H9 (cell line): ENCODE measurements around the gene KIF21B. TPM values are rescaled to one million over a fixed set of nuclear protein-coding genes. Genes with fewer than 3 reads are reported as not detected.
"Not testable (repeated sequence)": the region's sequence is repeated elsewhere in the genome, so short reads cannot be mapped to it uniquely, and the experiment has no call there.

ENCODE experiments used
- DNase-seq: peaks from one replicate; pipeline ENCODE4 v3.0.0-alpha.2; 2017
- H2AFZ ChIP-seq: one replicate; pipeline ENCODE4 v1.6.1; 2013; ENCODE audit warnings: mild to moderate bottlenecking, low read length, control low read depth, moderate library complexity
- H2AK5ac ChIP-seq: 2 replicates; pipeline ENCODE4 v1.6.1; 2013; ENCODE audit warnings: low read length, control low read depth, mixed read lengths; ENCODE audit not compliant: insufficient read length
- H2BK120ac ChIP-seq: one replicate; pipeline ENCODE4 v1.6.1; 2013; ENCODE audit warnings: low read depth, mild to moderate bottlenecking, low read length, control low read depth, inconsistent platforms; ENCODE audit not compliant: poor library complexity, severe bottlenecking
- H2BK12ac ChIP-seq: 2 replicates; pipeline ENCODE4 v1.6.1; 2013; ENCODE audit warnings: low read length, control low read depth, mixed read lengths, low read depth; ENCODE audit not compliant: insufficient read length
- H2BK15ac ChIP-seq: 2 replicates; pipeline ENCODE4 v1.6.1; 2013; ENCODE audit warnings: low read depth, low read length, control low read depth
- H2BK20ac ChIP-seq: one replicate; pipeline ENCODE4 v1.6.1; 2013; ENCODE audit warnings: low read depth, mild to moderate bottlenecking, low read length, control low read depth, inconsistent platforms; ENCODE audit not compliant: poor library complexity, severe bottlenecking
- H2BK5ac ChIP-seq: 2 replicates; pipeline ENCODE4 v1.6.1; 2013; ENCODE audit warnings: low read length, control low read depth, mixed read lengths; ENCODE audit not compliant: insufficient read length
- H3K14ac ChIP-seq: 2 replicates; pipeline ENCODE4 v1.6.1; 2013; ENCODE audit warnings: low read length, control low read depth; ENCODE audit not compliant: insufficient read depth
- H3K18ac ChIP-seq: 2 replicates; pipeline ENCODE4 v1.6.1; 2013; ENCODE audit warnings: low read depth, mild to moderate bottlenecking, mixed read lengths, low read length, control low read depth; ENCODE audit not compliant: insufficient read length
- H3K23ac ChIP-seq: 2 replicates; pipeline ENCODE4 v1.6.1; 2013; ENCODE audit warnings: low read length, control low read depth, mixed read lengths, low read depth; ENCODE audit not compliant: insufficient read length
- H3K23me2 ChIP-seq: 2 replicates; pipeline ENCODE4 v1.6.1; 2013; ENCODE audit warnings: low read depth, mild to moderate bottlenecking, mixed read lengths, low read length, control low read depth; ENCODE audit not compliant: insufficient read length, poor library complexity, severe bottlenecking
- H3K27ac ChIP-seq: 2 replicates; pipeline ENCODE4 v1.5.1; 2013; ENCODE audit warnings: low read length, control low read depth, mixed read lengths, low read depth; ENCODE audit not compliant: insufficient read length
- H3K27me3 ChIP-seq: 2 replicates; pipeline ENCODE4 v1.6.1; 2013; ENCODE audit warnings: low read length, control low read depth, inconsistent platforms; ENCODE audit not compliant: insufficient read depth
- H3K4ac ChIP-seq: 2 replicates; pipeline ENCODE4 v1.6.1; 2013; ENCODE audit warnings: low read depth, mild to moderate bottlenecking, control low read depth, inconsistent platforms, low read length, moderate library complexity
- H3K4me1 ChIP-seq: 2 replicates; pipeline ENCODE4 v1.6.1; 2013; ENCODE audit warnings: low read length, control low read depth, inconsistent platforms; ENCODE audit not compliant: insufficient read depth
- H3K4me2 ChIP-seq: 2 replicates; pipeline ENCODE4 v1.6.1; 2013; ENCODE audit warnings: low read length, control low read depth, mixed read lengths; ENCODE audit not compliant: insufficient read length, insufficient read depth
- H3K56ac ChIP-seq: 2 replicates; pipeline ENCODE4 v1.6.1; 2013; ENCODE audit warnings: low read depth, mild to moderate bottlenecking, mixed read lengths, low read length, control low read depth; ENCODE audit not compliant: insufficient read length
- H3K79me1 ChIP-seq: 2 replicates; pipeline ENCODE4 v1.6.1; 2013; ENCODE audit warnings: low read depth, mild to moderate bottlenecking, moderate library complexity, low read length, control low read depth, inconsistent platforms; ENCODE audit not compliant: insufficient read depth, poor library complexity, severe bottlenecking
- H3K79me2 ChIP-seq: 2 replicates; pipeline ENCODE4 v1.6.1; 2013; ENCODE audit warnings: low read length, control low read depth, inconsistent platforms; ENCODE audit not compliant: insufficient read depth
- H3K9ac ChIP-seq: 2 replicates; pipeline ENCODE4 v1.6.1; 2013; ENCODE audit warnings: low read length, control low read depth, mixed read lengths; ENCODE audit not compliant: insufficient read length; ENCODE audit errors: extremely low read depth
- H3K9me3 ChIP-seq: one replicate; pipeline ENCODE4 v1.6.1; 2013; ENCODE audit warnings: low read depth, low read length, inconsistent platforms; ENCODE audit not compliant: control insufficient read depth
- H3T11ph ChIP-seq: one replicate; pipeline ENCODE4 v1.6.1; 2013; ENCODE audit warnings: mild to moderate bottlenecking, low read length, control low read depth, inconsistent platforms
- H4K20me1 ChIP-seq: one replicate; pipeline ENCODE4 v1.6.1; 2013; ENCODE audit not compliant: control insufficient read depth, insufficient read length, insufficient read depth
- H4K5ac ChIP-seq: 2 replicates; pipeline ENCODE4 v1.6.1; 2013; ENCODE audit warnings: low read depth, mild to moderate bottlenecking, mixed read lengths, low read length, control low read depth; ENCODE audit not compliant: insufficient read length
- H4K8ac ChIP-seq: replicated peaks from 2 replicates; pipeline ENCODE4 v1.6.1; 2013; ENCODE audit warnings: low read length, control low read depth, mixed read lengths, low read depth; ENCODE audit not compliant: insufficient read length
- H4K91ac ChIP-seq: 2 replicates; pipeline ENCODE4 v1.6.1; 2013; ENCODE audit warnings: low read depth, mild to moderate bottlenecking, moderate library complexity, mixed read lengths, low read length, control low read depth; ENCODE audit not compliant: insufficient read length
- H3K27ac Mint-ChIP-seq, 3 experiments: 2 replicates in 2 of 3; 3 replicates in 1 of 3; pipeline ENCODE4 v1.8.0; 2020 to 2021; ENCODE audit warnings: mixed read lengths in 3 of 3, mild to moderate bottlenecking in 1 of 3, moderate library complexity in 1 of 3
- H3K27me3 Mint-ChIP-seq: 2 replicates; pipeline ENCODE4 v1.8.0; 2021; ENCODE audit warnings: low read depth, mild to moderate bottlenecking, moderate library complexity, mixed read lengths
- H3K36me3 Mint-ChIP-seq, 3 experiments: 2 replicates in 2 of 3; 3 replicates in 1 of 3; pipeline ENCODE4 v1.8.0; 2020 to 2021; ENCODE audit warnings: low read depth in 3 of 3, mixed read lengths in 3 of 3; ENCODE audit not compliant: insufficient read depth in 1 of 3
- H3K4me1 Mint-ChIP-seq, 2 experiments: 2 replicates each; pipeline ENCODE4 v1.8.0; 2020; ENCODE audit warnings: mixed read lengths in 2 of 2
- H3K4me3 Mint-ChIP-seq, 2 experiments: 2 replicates in 1 of 2; 3 replicates in 1 of 2; pipeline ENCODE4 v1.8.0; 2020 to 2021; ENCODE audit warnings: mild to moderate bottlenecking in 2 of 2, mixed read lengths in 2 of 2, moderate library complexity in 1 of 2
- H3K9me3 Mint-ChIP-seq, 2 experiments: 2 replicates in 1 of 2; 3 replicates in 1 of 2; pipeline ENCODE4 v1.8.0; 2020; ENCODE audit warnings: mild to moderate bottlenecking in 2 of 2, mixed read lengths in 2 of 2, moderate library complexity in 1 of 2
- CTCF ChIP-seq: fragments of 200-600 bp; sonication (generic); conservative IDR thresholded peaks from 3 replicates; pipeline ENCODE4 v1.8.0; 2021; ENCODE audit warnings: antibody characterized with exemption, mild to moderate bottlenecking
- WGBS: extraction: QIAGEN DNeasy Blood & Tissue Kit; methylation state at CpG from one replicate; pipeline ENCODE4 v1.1.7; 2013; ENCODE audit warnings: missing lambda C conversion rate, low lambda C conversion rate, mixed read lengths; ENCODE audit not compliant: insufficient read length; ENCODE audit errors: extremely low coverage; 5-methylcytosine and 5-hydroxymethylcytosine counted together
- total RNA-seq: library from RNA; stranded (reverse); gene quantifications from 2 replicates; pipeline ENCODE4 v1.2.1, GENCODE V29; 2021

KIF21B gene
- total RNA-seq, 1 experiment from 2014 or later: 7.5 TPM

GRCh38 chr1:200962631-200963030, 60.9 kb downstream of the KIF21B start:
- no peak overlapping the region for H2BK12ac ChIP-seq
- H3K27ac ChIP-seq: no peak overlapping the region
- H4K5ac ChIP-seq: no peak overlapping the region
- H3K23me2 ChIP-seq: no peaks in the 10 kb centered on the region
- H2BK5ac ChIP-seq: no peak overlapping the region
- no peak overlapping the region for H2BK120ac ChIP-seq
- no peak overlapping the region for H3K9ac ChIP-seq
- H3K4ac ChIP-seq: no peak overlapping the region
- no peak overlapping the region for H3T11ph ChIP-seq
- no CpG with 5 or more reads among the region's 4 CpGs for WGBS
- no peak overlapping the region for H2BK15ac ChIP-seq
- H3K9me3 ChIP-seq: no peaks in the 10 kb centered on the region
- no peak for TF ChIP-seq CTCF
- no peaks in the 10 kb centered on the region for H4K20me1 ChIP-seq
- H3K27me3 Mint-ChIP-seq: peaks cover 5% of the 10 kb centered on the region
- no peak overlapping the region for H2BK20ac ChIP-seq
- H3K4me1 ChIP-seq: no peaks in the 10 kb centered on the region
- no peak overlapping the region for H4K91ac ChIP-seq
- H3K56ac ChIP-seq: no peak overlapping the region
- H3K23ac ChIP-seq: no peak overlapping the region
- H2AK5ac ChIP-seq: no peak overlapping the region
- H3K9me3 Mint-ChIP-seq: no peaks in the 10 kb centered on the region
- H3K79me1 ChIP-seq: no peaks in the 10 kb centered on the region
- H2AFZ ChIP-seq: no peak overlapping the region
- no peak overlapping the region for H4K8ac ChIP-seq
- no peak overlapping the region for H3K27ac Mint-ChIP-seq
- H3K36me3 Mint-ChIP-seq: no peaks in the 10 kb centered on the region
- no peak overlapping the region for H3K18ac ChIP-seq
- no peak overlapping the region for H3K14ac ChIP-seq
- no peak overlapping the region for H3K4me3 Mint-ChIP-seq
- DNase-seq: peak; percentile 17
- H3K4me2 ChIP-seq: no peak overlapping the region
- H3K4me1 Mint-ChIP-seq: peaks cover 6 to 11% of the 10 kb centered on the region in 2 experiments
- H3K27me3 ChIP-seq: no peaks in the 10 kb centered on the region
- H3K79me2 ChIP-seq: no peaks in the 10 kb centered on the region

GRCh38 chr1:200962151-200962550, 61.4 kb downstream of the KIF21B start:
- no CpG with 5 or more reads among the region's 11 CpGs for WGBS
- not testable (repeated sequence) for H3K23ac ChIP-seq

More at GRCh38 chr1:200962151-200962550, 61.4 kb downstream of the KIF21B start:
- H2BK20ac ChIP-seq, H3T11ph ChIP-seq, H3K27ac ChIP-seq, H3K14ac ChIP-seq, H2AK5ac ChIP-seq, H3K27me3 Mint-ChIP-seq, H3K23me2 ChIP-seq, H3K4ac ChIP-seq, H3K27ac Mint-ChIP-seq, H2BK12ac ChIP-seq, DNase-seq, H3K4me3 Mint-ChIP-seq, H3K9me3 Mint-ChIP-seq, H3K18ac ChIP-seq, H3K4me2 ChIP-seq, H2BK120ac ChIP-seq, H2AFZ ChIP-seq, H3K9ac ChIP-seq, H3K56ac ChIP-seq, H3K79me1 ChIP-seq, H2BK5ac ChIP-seq, H4K20me1 ChIP-seq, H3K27me3 ChIP-seq, H3K9me3 ChIP-seq, H4K5ac ChIP-seq, H4K8ac ChIP-seq, H3K4me1 ChIP-seq, H3K36me3 Mint-ChIP-seq, H2BK15ac ChIP-seq, H3K79me2 ChIP-seq, H4K91ac ChIP-seq: not testable (repeated sequence)
- H3K4me1 Mint-ChIP-seq: peaks cover 6 to 11% of the 10 kb centered on the region in 2 experiments
